Neural progenitor cell (in vitro differentiated cells): ENCODE results near the gene FXYD5. TPM values are rescaled to one million over a fixed set of nuclear protein-coding genes. Genes with fewer than 3 reads are reported as not detected.

Experiments used
- DNase-seq: peaks from one replicate; pipeline ENCODE4 v3.0.0-alpha.2; 2016; ENCODE audit warnings: low spot score
- H2AFZ ChIP-seq: fragments of 200-600 bp; sonication (generic); replicated peaks from 2 replicates; pipeline ENCODE4 v1.6.1; 2016; ENCODE audit warnings: antibody characterized with exemption
- H3F3A ChIP-seq: fragments of 200-600 bp; sonication (generic); 2 replicates; pipeline ENCODE4 v1.6.1; 2016; ENCODE audit warnings: antibody characterized with exemption, low read depth
- H3K27ac ChIP-seq: fragments of 200-600 bp; sonication (generic); 2 replicates; pipeline ENCODE4 v1.5.1; 2016; ENCODE audit warnings: mild to moderate bottlenecking
- H3K27me3 ChIP-seq: fragments of 200-600 bp; sonication (generic); 2 replicates; pipeline ENCODE4 v1.6.1; 2016; ENCODE audit warnings: mild to moderate bottlenecking, moderate library complexity
- H3K36me3 ChIP-seq: fragments of 200-600 bp; sonication (generic); 2 replicates; pipeline ENCODE4 v1.5.1; 2016
- H3K4me1 ChIP-seq: fragments of 200-600 bp; sonication (generic); 2 replicates; pipeline ENCODE4 v1.6.1; 2016; ENCODE audit warnings: mixed run types
- H3K4me2 ChIP-seq: fragments of 200-600 bp; sonication (generic); 2 replicates; pipeline ENCODE4 v1.6.1; 2016
- H3K4me3 ChIP-seq: fragments of 200-600 bp; sonication (generic); 2 replicates; pipeline ENCODE4 v1.5.1; 2016
- H3K79me2 ChIP-seq: fragments of 200-600 bp; sonication (generic); 2 replicates; pipeline ENCODE4 v1.6.1; 2016; ENCODE audit warnings: low read depth
- H3K9ac ChIP-seq: fragments of 200-600 bp; sonication (generic); 2 replicates; pipeline ENCODE4 v1.6.1; 2016
- H3K9me3 ChIP-seq: fragments of 200-600 bp; sonication (generic); 2 replicates; pipeline ENCODE4 v1.5.1; 2016; ENCODE audit warnings: low read depth
- H4K20me1 ChIP-seq: fragments of 200-600 bp; sonication (generic); 2 replicates; pipeline ENCODE4 v1.6.1; 2016; ENCODE audit warnings: low read depth
- H3K27ac Mint-ChIP-seq: 3 replicates; pipeline ENCODE4 v1.8.0; 2021; ENCODE audit warnings: mixed read lengths
- H3K27me3 Mint-ChIP-seq: 2 replicates; pipeline ENCODE4 v1.8.0; 2022; ENCODE audit warnings: low read depth, mild to moderate bottlenecking, inconsistent platforms, moderate library complexity, mixed read lengths; ENCODE audit not compliant: insufficient read depth
- H3K36me3 Mint-ChIP-seq: 3 replicates; pipeline ENCODE4 v1.8.0; 2021; ENCODE audit warnings: mixed read lengths
- H3K4me1 Mint-ChIP-seq: 3 replicates; pipeline ENCODE4 v1.8.0; 2021; ENCODE audit warnings: mixed read lengths
- H3K4me3 Mint-ChIP-seq: 3 replicates; pipeline ENCODE4 v1.8.0; 2021; ENCODE audit warnings: mild to moderate bottlenecking, moderate library complexity, mixed read lengths
- H3K9me3 Mint-ChIP-seq: 3 replicates; pipeline ENCODE4 v1.8.0; 2020; ENCODE audit warnings: mixed read lengths
- EZH2 ChIP-seq: fragments of 200-600 bp; sonication (generic); IDR thresholded peaks from 2 replicates; pipeline ENCODE4 v1.6.1; 2017; ENCODE audit warnings: antibody characterized with exemption, mild to moderate bottlenecking, moderate library complexity
- EZH2phosphoT487 ChIP-seq: fragments of 200-600 bp; sonication (generic); IDR thresholded peaks from 2 replicates; pipeline ENCODE4 v1.6.1; 2017; ENCODE audit warnings: antibody characterized with exemption
- total RNA-seq: library from RNA; depleted of rRNA; stranded (reverse); fragments of >200 nt; gene quantifications from 2 replicates; pipeline ENCODE4 v1.2.3, GENCODE V29; 2015; ENCODE audit warnings: low replicate concordance
- TF ChIP-seq, protein P1 (sequence below): fragments of 200-600 bp; sonication (generic); IDR thresholded peaks from 2 replicates; pipeline ENCODE4 v1.5.1; 2017; ENCODE audit warnings: antibody characterized with exemption, mild to moderate bottlenecking

FXYD5 gene
- total RNA-seq, 1 donor from 2014 or later: 7.8 TPM

DNA sequence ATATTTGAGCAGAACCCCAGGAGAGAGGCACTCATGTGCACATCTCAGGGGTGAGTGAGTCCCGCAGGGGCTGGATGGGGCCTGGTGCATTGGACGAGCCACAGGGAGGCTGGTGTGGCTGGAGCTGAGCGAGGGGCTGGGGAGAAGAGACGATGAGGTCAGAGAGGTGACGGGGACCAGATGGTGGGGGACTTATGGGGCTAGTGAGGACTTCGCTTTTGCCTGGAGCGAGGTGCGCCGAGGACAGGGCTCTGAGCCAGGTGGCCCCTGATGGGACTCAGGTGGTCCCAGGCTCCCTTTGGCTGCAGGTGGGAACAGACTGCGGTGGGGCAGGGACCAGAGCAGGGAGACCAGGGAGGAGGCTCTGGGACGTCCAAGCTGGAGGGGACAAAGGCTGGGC is 45.8 kb upstream of the FXYD5 start:
- H3K9me3 Mint-ChIP-seq: peaks cover 3% of the 10 kb centered on the region
- H3K27me3 Mint-ChIP-seq: peaks cover 5% of the 10 kb centered on the region
- Histone ChIP-seq H3F3A (peaks cover 7% of the 10 kb centered on the region), H3K9me3 (no peaks in the 10 kb centered on the region), H3K9ac (no peak overlapping the region), H3K79me2 (no peaks in the 10 kb centered on the region), H3K4me3 (no peak overlapping the region), H2AFZ (no peak overlapping the region), H4K20me1 (no peaks in the 10 kb centered on the region), H3K27ac (no peak overlapping the region), H3K4me1 (peaks cover 4% of the 10 kb centered on the region), H3K36me3 (no peaks in the 10 kb centered on the region), H3K27me3 (no peaks in the 10 kb centered on the region), H3K4me2 (no peak overlapping the region)
- no peaks in the 10 kb centered on the region for H3K36me3 Mint-ChIP-seq
- H3K4me1 Mint-ChIP-seq: peaks cover 8% of the 10 kb centered on the region
- no peak for TF ChIP-seq EZH2
- TF ChIP-seq, protein P1, sequence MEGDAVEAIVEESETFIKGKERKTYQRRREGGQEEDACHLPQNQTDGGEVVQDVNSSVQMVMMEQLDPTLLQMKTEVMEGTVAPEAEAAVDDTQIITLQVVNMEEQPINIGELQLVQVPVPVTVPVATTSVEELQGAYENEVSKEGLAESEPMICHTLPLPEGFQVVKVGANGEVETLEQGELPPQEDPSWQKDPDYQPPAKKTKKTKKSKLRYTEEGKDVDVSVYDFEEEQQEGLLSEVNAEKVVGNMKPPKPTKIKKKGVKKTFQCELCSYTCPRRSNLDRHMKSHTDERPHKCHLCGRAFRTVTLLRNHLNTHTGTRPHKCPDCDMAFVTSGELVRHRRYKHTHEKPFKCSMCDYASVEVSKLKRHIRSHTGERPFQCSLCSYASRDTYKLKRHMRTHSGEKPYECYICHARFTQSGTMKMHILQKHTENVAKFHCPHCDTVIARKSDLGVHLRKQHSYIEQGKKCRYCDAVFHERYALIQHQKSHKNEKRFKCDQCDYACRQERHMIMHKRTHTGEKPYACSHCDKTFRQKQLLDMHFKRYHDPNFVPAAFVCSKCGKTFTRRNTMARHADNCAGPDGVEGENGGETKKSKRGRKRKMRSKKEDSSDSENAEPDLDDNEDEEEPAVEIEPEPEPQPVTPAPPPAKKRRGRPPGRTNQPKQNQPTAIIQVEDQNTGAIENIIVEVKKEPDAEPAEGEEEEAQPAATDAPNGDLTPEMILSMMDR: no peak
- TF ChIP-seq EZH2phosphoT487: no peak
- H3K27ac Mint-ChIP-seq: no peak overlapping the region
- H3K4me3 Mint-ChIP-seq: peak overlapping the region; percentile 16
- no peak for DNase-seq

GRCh38 chr19:35109395-35110112 is 45.0 kb upstream of the FXYD5 start:
- no peak overlapping the region for H3K27ac ChIP-seq
- peaks cover 2% of the 10 kb centered on the region for H3K27me3 Mint-ChIP-seq
- H3K4me1 Mint-ChIP-seq: peaks cover 11% of the 10 kb centered on the region
- H3K4me3 Mint-ChIP-seq: no peak overlapping the region
- peaks cover 4% of the 10 kb centered on the region for H3K4me1 ChIP-seq
- no peak overlapping the region for H3K4me2 ChIP-seq
- TF ChIP-seq, protein P1: no peak
- TF ChIP-seq EZH2phosphoT487: no peak
- TF ChIP-seq EZH2: no peak
- no peaks in the 10 kb centered on the region for H4K20me1 ChIP-seq
- no peak overlapping the region for H3K27ac Mint-ChIP-seq
- no peaks in the 10 kb centered on the region for H3K79me2 ChIP-seq
- no peak overlapping the region for H2AFZ ChIP-seq
- H3K4me3 ChIP-seq: no peak overlapping the region
- H3K9ac ChIP-seq: no peak overlapping the region
- no peaks in the 10 kb centered on the region for H3K36me3 Mint-ChIP-seq
- peaks cover 7% of the 10 kb centered on the region for H3F3A ChIP-seq
- peak; percentile 23 for DNase-seq
- H3K27me3 ChIP-seq: no peaks in the 10 kb centered on the region
- no peaks in the 10 kb centered on the region for H3K9me3 ChIP-seq
- H3K9me3 Mint-ChIP-seq: peaks cover 3% of the 10 kb centered on the region
- no peaks in the 10 kb centered on the region for H3K36me3 ChIP-seq

DNA sequence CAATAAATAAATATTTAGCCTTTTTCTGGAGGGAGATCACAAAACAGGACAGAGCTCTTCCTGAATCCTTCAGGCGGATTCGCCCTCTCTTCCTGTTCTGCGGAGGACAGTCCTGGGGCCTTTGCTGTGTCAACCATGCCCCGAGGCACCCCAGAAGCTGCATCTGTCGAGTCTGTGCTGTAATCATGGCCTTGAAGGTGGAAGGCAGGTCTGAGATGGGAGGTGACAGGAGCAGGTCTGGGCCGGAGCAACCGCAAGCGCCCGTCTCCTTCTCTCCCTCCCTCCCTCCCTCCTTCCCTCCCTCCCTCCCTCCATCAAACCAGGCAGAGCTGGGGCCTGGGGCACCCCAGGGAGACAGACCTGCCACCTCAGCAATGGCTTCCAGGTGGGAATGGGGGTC is 43.6 kb upstream of the FXYD5 start:
- H2AFZ ChIP-seq: no peak overlapping the region
- peaks cover 6% of the 10 kb centered on the region for H3F3A ChIP-seq
- H3K4me1 ChIP-seq: peaks cover 15% of the 10 kb centered on the region
- Mint-ChIP-seq H3K4me3 (no peak overlapping the region), H3K27me3 (peaks cover 4% of the 10 kb centered on the region), H3K9me3 (peaks cover 2% of the 10 kb centered on the region), H3K4me1 (peaks cover 21% of the 10 kb centered on the region), H3K27ac (no peak overlapping the region), H3K36me3 (no peaks in the 10 kb centered on the region)
- H3K27me3 ChIP-seq: no peaks in the 10 kb centered on the region
- no peak for TF ChIP-seq EZH2
- H3K9ac ChIP-seq: no peak overlapping the region
- no peaks in the 10 kb centered on the region for H3K9me3 ChIP-seq
- H3K4me3 ChIP-seq: no peak overlapping the region
- no peak overlapping the region for H3K4me2 ChIP-seq
- H4K20me1 ChIP-seq: no peaks in the 10 kb centered on the region
- H3K27ac ChIP-seq: no peak overlapping the region
- no peak for DNase-seq
- H3K79me2 ChIP-seq: no peaks in the 10 kb centered on the region
- no peaks in the 10 kb centered on the region for H3K36me3 ChIP-seq

GRCh38 chr19:35112995-35113688 is 41.4 kb upstream of the FXYD5 start:
- H3K9me3 ChIP-seq: no peaks in the 10 kb centered on the region
- Mint-ChIP-seq H3K27ac (no peak overlapping the region), H3K9me3 (no peaks in the 10 kb centered on the region), H3K4me3 (no peak overlapping the region), H3K36me3 (no peaks in the 10 kb centered on the region), H3K4me1 (peaks cover 32% of the 10 kb centered on the region), H3K27me3 (peaks cover 9% of the 10 kb centered on the region)
- H3K4me2 ChIP-seq: no peak overlapping the region
- H3K4me1 ChIP-seq: peaks cover 15% of the 10 kb centered on the region
- no peak overlapping the region for H3K27ac ChIP-seq
- no peak overlapping the region for H3K9ac ChIP-seq
- no peak overlapping the region for H3K4me3 ChIP-seq
- TF ChIP-seq, protein P1: no peak
- TF ChIP-seq EZH2: no peak
- no peak for TF ChIP-seq EZH2phosphoT487
- H3K79me2 ChIP-seq: no peaks in the 10 kb centered on the region
- H3K27me3 ChIP-seq: no peaks in the 10 kb centered on the region
- H3F3A ChIP-seq: no peaks in the 10 kb centered on the region
- no peaks in the 10 kb centered on the region for H4K20me1 ChIP-seq
- H3K36me3 ChIP-seq: no peaks in the 10 kb centered on the region
- H2AFZ ChIP-seq: no peak overlapping the region
- no peak for DNase-seq
